Testis (tissue), 3 donors: ENCODE results near the gene SRPX. TPM values are rescaled to one million over a fixed set of nuclear protein-coding genes. Genes with fewer than 3 reads are reported as not detected.

ENCODE experiments used
- DNase-seq: peaks from one replicate; pipeline ENCODE4 v3.0.0-alpha.2; 2019
- H3K27ac ChIP-seq, 2 donors: fragments of 200-600 bp; sonication (generic); one replicate each; pipeline ENCODE4 v1.5.1; 2019
- H3K27me3 ChIP-seq: fragments of 200-600 bp; sonication (generic); one replicate; pipeline ENCODE4 v1.5.1; 2019
- H3K36me3 ChIP-seq: fragments of 200-600 bp; sonication (generic); one replicate; pipeline ENCODE4 v1.5.1; 2017; ENCODE audit warnings: low read depth; ENCODE audit errors: missing control alignments
- H3K4me1 ChIP-seq: fragments of 200-600 bp; sonication (generic); one replicate; pipeline ENCODE4 v1.5.1; 2019
- H3K4me3 ChIP-seq, 2 donors: fragments of 200-600 bp; sonication (generic); one replicate each; pipeline ENCODE4 v1.5.1; 2017 to 2019
- H3K9me3 ChIP-seq: fragments of 200-600 bp; sonication (generic); one replicate; pipeline ENCODE4 v1.5.1; 2017
- POLR2A ChIP-seq: fragments of 450-650 bp; IDR thresholded peaks from one replicate; pipeline ENCODE4 v1.6.1; 2017; ENCODE audit warnings: antibody characterized with exemption, mild to moderate bottlenecking, moderate library complexity
- whole genome bisulfite sequencing, 2 donors: methylation state at CpG; one replicate each; pipeline ENCODE4 v1.1.5; 2018; 5-methylcytosine and 5-hydroxymethylcytosine counted together
- intact Hi-C: fragments of 100-400 bp; cut with DNase I; formaldehyde crosslinking; loops from one replicate; pipeline ENCODE4 v1.15.1; 2023; ENCODE audit warnings: low total_unique reads
- polyA plus RNA-seq: library from polyadenylated mRNA; stranded (reverse); fragments of 350-450 nt; fragmentation: Illumina TruSeq; extraction: RNeasy Lipid Tissue Mini Kit (QIAGEN cat#74804); gene quantifications from one replicate; pipeline ENCODE4 v1.2.3, GENCODE V29; 2014; ENCODE audit warnings: low read depth, low replicate concordance; ENCODE audit not compliant: insufficient read depth
- total RNA-seq, 2 donors: library from RNA; depleted of rRNA; stranded (reverse); fragments of >200 nt; gene quantifications; one replicate each; pipeline ENCODE4 v1.2.3, GENCODE V29; 2016
- TF ChIP-seq, protein P1 (sequence below), 3 experiments: fragments of 450-650 bp in 2 of 3; fragments of 200-600 bp in 1 of 3; sonication (generic) in 1 of 3; IDR thresholded peaks; one replicate each; pipeline ENCODE4 v1.5.1; 2016 to 2019; ENCODE audit warnings: antibody characterized with exemption in 3 of 3, mild to moderate bottlenecking in 2 of 3, moderate library complexity in 1 of 3

The SRPX gene
- total and polyA plus RNA-seq, 3 donors from 2014 or later, result 5.1 to 31.2 (median 11.3) TPM

DNA sequence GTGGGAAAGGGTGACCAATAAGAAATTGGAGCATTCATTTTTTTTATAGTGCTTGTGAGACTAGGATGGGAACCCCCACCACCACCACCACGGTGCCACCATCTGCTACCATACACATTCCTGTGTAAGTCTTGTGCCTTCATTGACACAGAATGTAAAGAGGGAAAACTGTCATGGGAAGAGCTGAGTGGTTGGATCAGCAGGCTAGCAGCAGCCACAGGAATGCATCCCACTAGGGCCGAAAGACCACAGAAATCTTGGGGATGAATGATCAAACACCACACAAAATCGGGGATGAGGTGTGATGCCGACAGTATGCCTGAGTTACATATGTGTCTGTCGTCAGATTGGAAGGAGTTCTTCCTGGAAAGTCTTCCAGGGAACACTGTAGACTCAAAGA, 69.2 kb downstream of the SRPX start:
- no peak overlapping the region for H3K4me3 ChIP-seq
- H3K4me1 ChIP-seq, result no peaks in the 10 kb centered on the region
- TF ChIP-seq POLR2A, result no peak
- TF ChIP-seq, protein P1, sequence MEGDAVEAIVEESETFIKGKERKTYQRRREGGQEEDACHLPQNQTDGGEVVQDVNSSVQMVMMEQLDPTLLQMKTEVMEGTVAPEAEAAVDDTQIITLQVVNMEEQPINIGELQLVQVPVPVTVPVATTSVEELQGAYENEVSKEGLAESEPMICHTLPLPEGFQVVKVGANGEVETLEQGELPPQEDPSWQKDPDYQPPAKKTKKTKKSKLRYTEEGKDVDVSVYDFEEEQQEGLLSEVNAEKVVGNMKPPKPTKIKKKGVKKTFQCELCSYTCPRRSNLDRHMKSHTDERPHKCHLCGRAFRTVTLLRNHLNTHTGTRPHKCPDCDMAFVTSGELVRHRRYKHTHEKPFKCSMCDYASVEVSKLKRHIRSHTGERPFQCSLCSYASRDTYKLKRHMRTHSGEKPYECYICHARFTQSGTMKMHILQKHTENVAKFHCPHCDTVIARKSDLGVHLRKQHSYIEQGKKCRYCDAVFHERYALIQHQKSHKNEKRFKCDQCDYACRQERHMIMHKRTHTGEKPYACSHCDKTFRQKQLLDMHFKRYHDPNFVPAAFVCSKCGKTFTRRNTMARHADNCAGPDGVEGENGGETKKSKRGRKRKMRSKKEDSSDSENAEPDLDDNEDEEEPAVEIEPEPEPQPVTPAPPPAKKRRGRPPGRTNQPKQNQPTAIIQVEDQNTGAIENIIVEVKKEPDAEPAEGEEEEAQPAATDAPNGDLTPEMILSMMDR (IDR thresholded peaks at IDR 0.05), result no peak
- H3K36me3 ChIP-seq, result no peaks in the 10 kb centered on the region
- no peak overlapping the region for H3K27ac ChIP-seq
- 88 to 95% methylated on average over 5 of the region's 5 CpGs for WGBS, 2 donors
- no peak for DNase-seq
- H3K27me3 ChIP-seq, result no peaks in the 10 kb centered on the region
- intact Hi-C loops, result no loop called here
- H3K9me3 ChIP-seq, result no peaks in the 10 kb centered on the region

DNA sequence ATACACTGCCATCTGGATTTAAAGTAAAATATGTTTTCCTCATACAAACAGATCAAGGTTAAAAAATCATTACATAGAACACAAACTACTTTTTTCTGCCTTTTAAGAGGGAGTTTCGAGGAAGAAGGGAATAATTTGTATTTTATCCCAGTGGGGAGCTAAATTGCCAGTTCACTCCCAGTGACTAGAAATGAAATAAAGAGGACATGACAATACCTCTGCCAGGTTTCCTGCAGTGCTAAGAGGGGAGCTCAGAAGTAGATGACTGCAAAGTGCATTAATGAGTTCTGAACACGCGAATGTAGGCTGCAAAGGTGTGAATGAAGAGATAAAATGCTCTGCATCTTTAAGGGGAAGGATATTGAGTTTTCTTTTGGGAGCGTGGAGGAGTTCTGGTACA, 69.7 kb downstream of the SRPX start:
- DNase-seq, result no peak
- Histone ChIP-seq H3K4me1 (no peaks in the 10 kb centered on the region), H3K4me3 (no peak overlapping the region), H3K36me3 (no peaks in the 10 kb centered on the region), H3K27ac (no peak overlapping the region), H3K9me3 (no peaks in the 10 kb centered on the region), H3K27me3 (no peaks in the 10 kb centered on the region)
- intact Hi-C loops, result no loop called here
- 63 to 72% methylated on average over 4 of the region's 4 CpGs for WGBS, 2 donors
- no peak for TF ChIP-seq POLR2A
- TF ChIP-seq, protein P1 (IDR thresholded peaks at IDR 0.05), result no peak

DNA sequence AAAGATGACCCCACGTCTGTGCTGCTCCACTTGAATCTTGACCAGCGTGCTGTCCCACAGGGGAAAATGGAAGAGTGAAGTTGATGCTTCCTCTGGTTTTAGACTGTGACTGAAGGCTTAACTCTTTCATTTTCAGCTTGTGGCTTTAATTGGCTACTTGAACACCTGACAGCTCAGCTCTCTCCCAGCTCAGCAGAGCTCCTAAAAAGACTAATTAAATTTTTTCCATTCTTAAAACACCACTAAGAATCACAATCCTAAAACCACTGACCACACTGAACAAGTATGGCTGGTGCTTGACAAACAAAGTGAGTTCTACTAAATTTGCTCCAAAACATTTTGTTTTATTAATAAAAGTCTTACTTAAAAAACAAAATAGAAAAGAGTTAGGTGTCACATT, 71.7 kb downstream of the SRPX start:
- intact Hi-C loops, result no loop called here
- WGBS, 2 donors, result 80 to 100% methylated on average over 2 of the region's 2 CpGs
- H3K4me1 ChIP-seq, result no peaks in the 10 kb centered on the region
- H3K4me3 ChIP-seq, result no peak overlapping the region
- H3K36me3 ChIP-seq, result no peaks in the 10 kb centered on the region
- no peaks in the 10 kb centered on the region for H3K27me3 ChIP-seq
- no peak for DNase-seq
- TF ChIP-seq, protein P1 (IDR thresholded peaks at IDR 0.05), result no peak
- no peak for TF ChIP-seq POLR2A
- H3K27ac ChIP-seq, result no peak overlapping the region
- H3K9me3 ChIP-seq, result no peaks in the 10 kb centered on the region

DNA sequence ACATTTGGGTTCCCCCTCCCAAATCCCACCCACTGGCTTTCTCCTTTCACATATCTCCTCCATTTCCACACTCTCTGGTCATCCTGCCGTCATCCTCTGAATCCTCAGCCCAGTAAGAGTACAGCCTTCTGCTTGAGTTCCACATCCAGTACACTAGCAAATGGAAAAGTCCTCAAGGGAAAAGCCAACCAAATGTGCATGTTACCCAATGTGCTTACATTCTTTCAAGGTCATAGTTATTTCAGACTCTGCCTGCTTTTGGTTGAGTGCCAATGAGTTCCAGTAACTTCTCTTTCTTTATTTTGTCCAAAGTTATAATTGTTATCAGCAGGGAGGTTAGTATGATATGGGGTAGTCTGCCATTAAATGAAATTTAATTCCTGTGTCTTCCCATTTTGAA, 78.1 kb downstream of the SRPX start:
- H3K36me3 ChIP-seq, result no peaks in the 10 kb centered on the region
- peak; percentile 16 for DNase-seq
- H3K9me3 ChIP-seq, result no peaks in the 10 kb centered on the region
- no peak for TF ChIP-seq POLR2A
- TF ChIP-seq, protein P1 (IDR thresholded peaks at IDR 0.05), result no peak
- H3K27me3 ChIP-seq, result no peaks in the 10 kb centered on the region
- H3K4me3 ChIP-seq, result no peak overlapping the region
- 40 to 47% methylated on average over 1 of the region's 1 CpG for WGBS, 2 donors
- H3K27ac ChIP-seq, result peak overlapping the region in 1 of 2 donors; percentile 41
- no peaks in the 10 kb centered on the region for H3K4me1 ChIP-seq
- intact Hi-C loops, result no loop called here

DNA sequence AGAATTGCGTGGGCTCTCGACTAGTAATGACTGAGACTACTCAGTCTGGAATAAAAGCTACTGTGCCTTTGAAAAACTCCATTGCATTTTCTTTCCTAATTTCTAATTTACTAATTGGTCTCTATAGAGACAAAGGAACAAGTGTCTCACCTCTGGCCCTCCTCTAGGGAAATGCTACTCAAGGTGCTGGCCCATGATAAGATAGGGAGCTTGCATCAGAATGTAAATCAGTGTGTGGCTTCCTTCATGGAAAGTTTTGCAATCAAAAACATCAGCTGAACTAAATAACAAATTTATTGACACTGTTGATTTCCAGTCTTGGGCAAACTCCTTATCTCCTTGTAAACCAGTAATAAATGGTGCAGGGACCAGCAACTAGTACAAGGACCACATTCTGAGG, 81.8 kb downstream of the SRPX start:
- Histone ChIP-seq H3K4me1 (no peaks in the 10 kb centered on the region), H3K27ac (no peak overlapping the region), H3K27me3 (no peaks in the 10 kb centered on the region), H3K36me3 (no peaks in the 10 kb centered on the region), H3K9me3 (no peaks in the 10 kb centered on the region), H3K4me3 (no peak overlapping the region)
- intact Hi-C loops, result no loop called here
- DNase-seq, result no peak
- 90 to 100% methylated on average over 2 of the region's 2 CpGs for WGBS, 2 donors
- no peak for TF ChIP-seq POLR2A
- TF ChIP-seq, protein P1 (IDR thresholded peaks at IDR 0.05), result no peak
